SK-N-SH (cell line): ENCODE data around the gene TOMM70. TPM values are rescaled to one million over a fixed set of nuclear protein-coding genes. Genes with fewer than 3 reads are reported as not detected.

Experiments used
- CTCF ChIA-PET: fragments of 300-600, 350-600 bp; formaldehyde crosslinking; extraction: SDS; loops from one replicate; lab custom pipeline; 2021; lab: Yijun Ruan, JAX
- POLR2A ChIA-PET: fragments of 350-600 bp; sonication (Branson Sonifier 250); formaldehyde crosslinking; extraction: SDS; loops from one replicate; lab custom pipeline; 2020; ENCODE audit warnings: antibody characterized with exemption, inconsistent platforms; lab: Yijun Ruan, JAX
- DNase-seq: peaks from one replicate; pipeline ENCODE4 v3.0.0; 2012
- H2AFZ ChIP-seq: fragments of 200-600 bp; sonication (generic); 2 replicates; pipeline ENCODE4 v1.8.1; 2016; ENCODE audit warnings: antibody characterized with exemption, mild to moderate bottlenecking, low read depth
- H3F3A ChIP-seq: fragments of 200-600 bp; sonication (generic); replicated peaks from 2 replicates; pipeline ENCODE3; 2016; ENCODE audit warnings: antibody characterized with exemption, mild to moderate bottlenecking; ENCODE audit not compliant: insufficient read depth
- H3K27ac ChIP-seq, 2 experiments: fragments of 200-500 bp in 1 of 2; fragments of 200-600 bp in 1 of 2; sonication (Bioruptor generic) in 1 of 2; sonication (generic), shearing (Covaris generic) in 1 of 2; 2 replicates each; pipeline versions ENCODE4 v1.5.1 to v1.6.1; 2014 to 2016; ENCODE audit warnings: low read depth in 2 of 2, inconsistent platforms in 1 of 2, low read length in 1 of 2, mild to moderate bottlenecking in 1 of 2, mixed read lengths in 1 of 2
- H3K27me3 ChIP-seq: fragments of 200-600 bp; sonication (generic), shearing (Covaris generic); 2 replicates; pipeline ENCODE4 v1.6.1; 2016; ENCODE audit warnings: mixed run types; ENCODE audit not compliant: insufficient read depth
- H3K36me3 ChIP-seq, 2 experiments: fragments of 200-500 bp in 1 of 2; fragments of 200-600 bp in 1 of 2; sonication (Bioruptor generic) in 1 of 2; sonication (generic) in 1 of 2; replicated peaks in 1 of 2; 2 replicates each; pipeline versions ENCODE3 to v1.5.1; 2014 to 2016; ENCODE audit warnings: low read length in 1 of 2, mild to moderate bottlenecking in 1 of 2; ENCODE audit not compliant: insufficient read depth in 2 of 2, control insufficient read depth in 1 of 2
- H3K4me1 ChIP-seq, 2 experiments: fragments of 200-500 bp in 1 of 2; fragments of 200-600 bp in 1 of 2; sonication (Bioruptor generic) in 1 of 2; sonication (generic), shearing (Covaris generic) in 1 of 2; 2 replicates each; pipeline versions ENCODE4 v1.5.1 to v1.6.1; 2014 to 2016; ENCODE audit warnings: low read depth in 1 of 2, low read length in 1 of 2, mixed run types in 1 of 2; ENCODE audit not compliant: insufficient read depth in 2 of 2, control insufficient read depth in 1 of 2
- H3K4me2 ChIP-seq: fragments of 200-600 bp; sonication (generic), shearing (Covaris generic); 2 replicates; pipeline ENCODE4 v1.6.1; 2017; ENCODE audit warnings: mixed run types
- H3K4me3 ChIP-seq, 2 experiments: fragments of 200-500 bp in 1 of 2; fragments of 200-600 bp in 1 of 2; sonication (Bioruptor generic) in 1 of 2; sonication (generic), shearing (Covaris generic) in 1 of 2; 2 replicates each; pipeline versions ENCODE4 v1.5.1 to v1.8.1; 2014 to 2016; ENCODE audit warnings: low read depth in 2 of 2, inconsistent platforms in 1 of 2, low read length in 1 of 2, mild to moderate bottlenecking in 1 of 2, mixed read lengths in 1 of 2, moderate library complexity in 1 of 2
- H3K79me2 ChIP-seq: fragments of 200-600 bp; sonication (generic); 2 replicates; pipeline ENCODE4 v1.8.1; 2017; ENCODE audit warnings: mild to moderate bottlenecking; ENCODE audit not compliant: insufficient read depth
- H3K9ac ChIP-seq: fragments of 200-600 bp; sonication (generic); 2 replicates; pipeline ENCODE4 v1.6.1; 2017; ENCODE audit warnings: mixed run types
- H3K9me2 ChIP-seq: fragments of 200-600 bp; sonication (generic); 2 replicates; pipeline ENCODE4 v1.6.1; 2017; ENCODE audit warnings: mixed run types
- H3K9me3 ChIP-seq: fragments of 200-600 bp; sonication (generic); 2 replicates; pipeline ENCODE4 v1.6.1; 2017; ENCODE audit warnings: mixed run types, mild to moderate bottlenecking, moderate library complexity
- H4K20me1 ChIP-seq: fragments of 200-600 bp; sonication (generic); 2 replicates; pipeline ENCODE4 v1.6.1; 2017; ENCODE audit warnings: mild to moderate bottlenecking, mixed run types; ENCODE audit not compliant: insufficient read depth
- CHD2 ChIP-seq: fragments of 150-350 bp; IDR thresholded peaks from 2 replicates; pipeline ENCODE4 v1.6.1; 2018; ENCODE audit warnings: low read length; ENCODE audit not compliant: partially characterized antibody
- CTCF ChIP-seq: fragments of 200-600 bp; sonication (generic); IDR thresholded peaks from 2 replicates; pipeline ENCODE4 v1.6.1; 2017; ENCODE audit warnings: antibody characterized with exemption, mild to moderate bottlenecking, moderate library complexity
- FOXJ3 ChIP-seq: sonication (generic); formaldehyde crosslinking; IDR thresholded peaks from 2 replicates; pipeline ENCODE4 v1.5.1; 2020; ENCODE audit warnings: mild to moderate bottlenecking, missing genetic modification reagents
- FOXM1 ChIP-seq: IDR thresholded peaks from 2 replicates; pipeline ENCODE4 v1.4.0; 2012; ENCODE audit warnings: low read depth, mild to moderate bottlenecking
- GATA2 ChIP-seq: sonication (generic); formaldehyde crosslinking; IDR thresholded peaks from 2 replicates; pipeline ENCODE4 v1.5.0; 2020; ENCODE audit warnings: mild to moderate bottlenecking, missing genetic modification reagents
- JUND ChIP-seq: IDR thresholded peaks from 2 replicates; pipeline ENCODE4 v1.4.0; 2012
- MAX ChIP-seq: IDR thresholded peaks from 2 replicates; pipeline ENCODE4 v1.4.0; 2012; ENCODE audit warnings: low read depth
- MXI1 ChIP-seq: IDR thresholded peaks from 2 replicates; pipeline ENCODE4 v1.6.1; 2012; ENCODE audit warnings: mild to moderate bottlenecking, low read depth, low read length, improper control_type of control experiment
- NFIC ChIP-seq: IDR thresholded peaks from 2 replicates; pipeline ENCODE4 v1.4.0; 2012; ENCODE audit warnings: borderline replicate concordance
- NRF1 ChIP-seq: IDR thresholded peaks from 2 replicates; pipeline ENCODE4 v1.6.1; 2012; ENCODE audit warnings: low read depth, mild to moderate bottlenecking, low read length
- RAD21 ChIP-seq: IDR thresholded peaks from 2 replicates; pipeline ENCODE4 v1.6.1; 2012; ENCODE audit warnings: mild to moderate bottlenecking, low read length
- RCOR1 ChIP-seq: fragments of 150-350 bp; IDR thresholded peaks from 2 replicates; pipeline ENCODE4 v1.6.1; 2017; ENCODE audit warnings: antibody characterized with exemption, low read length
- RFX5 ChIP-seq: IDR thresholded peaks from 2 replicates; pipeline ENCODE4 v1.6.1; 2012; ENCODE audit warnings: mild to moderate bottlenecking, improper control_type of control experiment, low read length
- RXRA ChIP-seq: IDR thresholded peaks from 2 replicates; pipeline ENCODE4 v1.4.0; 2012; ENCODE audit warnings: low read depth, mild to moderate bottlenecking, borderline replicate concordance
- SMC3 ChIP-seq: IDR thresholded peaks from 2 replicates; pipeline ENCODE4 v1.6.1; 2012; ENCODE audit warnings: low read depth, low read length, improper control_type of control experiment
- TAF1 ChIP-seq: IDR thresholded peaks from 2 replicates; pipeline ENCODE4 v1.6.1; 2012; ENCODE audit warnings: low read depth, mild to moderate bottlenecking, low read length, moderate library complexity, borderline replicate concordance
- TEAD4 ChIP-seq: IDR thresholded peaks from 2 replicates; pipeline ENCODE4 v1.4.0; 2012; ENCODE audit warnings: mild to moderate bottlenecking, borderline replicate concordance; ENCODE audit not compliant: insufficient read depth
- WGBS: methylation state at CpG from one replicate; pipeline ENCODE4 v1.1.6; 2017; ENCODE audit warnings: low lambda C conversion rate; 5-methylcytosine and 5-hydroxymethylcytosine counted together
- polyA plus RNA-seq, 3 experiments: library from polyadenylated mRNA; depleted of rRNA; stranded (reverse); fragments of >200 nt; gene quantifications; 2 replicates each; pipeline ENCODE4 v1.2.3, GENCODE V29; 2012

Gene TOMM70
- polyA plus RNA-seq, 1 of the 3 experiments (the other 2 are of a cell fraction) = 17.4 TPM

GRCh38 chr3:100429187-100429716, 28.4 kb upstream of the TOMM70 start (continued):
- TF ChIP-seq CTCF (no peak), TEAD4 (no peak), NRF1 (no peak)

- H3K4me2 ChIP-seq = no peak overlapping the region
- no peak overlapping the region for H3K4me3 ChIP-seq
- no peak overlapping the region for H3K27ac ChIP-seq
- ChIA-PET CTCF (interaction anchor here (1.2 to 1.6 kb wide), 2 partner anchors 35 to 36 kb away, joined by 3 read pairs; no protein-coding TSS in a partner anchor), POLR2A (no interaction called here)
- no peaks in the 10 kb centered on the region for H4K20me1 ChIP-seq
- H3K9me3 ChIP-seq = no peaks in the 10 kb centered on the region
- H3K4me1 ChIP-seq = no peaks in the 10 kb centered on the region; a peak in 2 of 4 replicates
- H3K27me3 ChIP-seq = no peaks in the 10 kb centered on the region
- no peak for DNase-seq
- no peaks in the 10 kb centered on the region for H3K9me2 ChIP-seq
- WGBS = 94% methylated on average over 2 of the region's 2 CpGs
- TF ChIP-seq JUND (no peak), FOXJ3 (CRISPR knock-in tag) (no peak), NFIC (no peak), SMC3 (no peak), MXI1 (no peak), TAF1 (no peak), RXRA (no peak), FOXM1 (no peak)
- no peak overlapping the region for H3K9ac ChIP-seq
- H3K79me2 ChIP-seq = no peaks in the 10 kb centered on the region
- H3F3A ChIP-seq = no peaks in the 10 kb centered on the region
- H3K36me3 ChIP-seq = no peaks in the 10 kb centered on the region
- no peak overlapping the region for H2AFZ ChIP-seq
These were observed 26.8 kb upstream of the TOMM70 start for GRCh38 chr3:100427699-100428098.

GRCh38 chr3:100426067-100426682, 25.3 kb upstream of the TOMM70 start:
- Histone ChIP-seq H3K4me3 (no peak overlapping the region), H3F3A (no peaks in the 10 kb centered on the region), H3K4me1 (no peaks in the 10 kb centered on the region; a peak in 2 of 4 replicates), H3K36me3 (no peaks in the 10 kb centered on the region), H3K4me2 (no peak overlapping the region), H4K20me1 (no peaks in the 10 kb centered on the region), H3K27ac (no peak overlapping the region), H2AFZ (no peak overlapping the region), H3K9ac (no peak overlapping the region), H3K27me3 (no peaks in the 10 kb centered on the region), H3K9me3 (no peaks in the 10 kb centered on the region), H3K9me2 (no peaks in the 10 kb centered on the region), H3K79me2 (no peaks in the 10 kb centered on the region)
- no peak for TF ChIP-seq CHD2
- no peak for TF ChIP-seq RAD21
- TF ChIP-seq GATA2 (CRISPR knock-in tag) = no peak
- no peak for TF ChIP-seq FOXJ3 (CRISPR knock-in tag)
- TF ChIP-seq MAX = no peak
- TF ChIP-seq RFX5 = no peak
- TF ChIP-seq FOXM1 = no peak
- no peak for TF ChIP-seq RCOR1
- TF ChIP-seq CTCF = no peak
- no peak for TF ChIP-seq SMC3
- ChIA-PET CTCF (interaction anchor here (0.7 to 1.6 kb wide), 3 partner anchors 18 to 35 kb away, joined by 3 to 4 read pairs (median 3); no protein-coding TSS in a partner anchor), POLR2A (no interaction called here)
- WGBS = 77% methylated on average over 8 of the region's 8 CpGs
- no peak for DNase-seq
